ENCODE data around the gene CIZ1.

The CIZ1 gene

GRCh38 chr9:128164307-128164885, 27.0 kb downstream of the CIZ1 start:
- in situ Hi-C loops (cut with MboI; ENCODE audit: low sequenced_read_pairs) = no loop called here

- in situ Hi-C loops (cut with MboI; ENCODE audit: low sequenced_read_pairs) = no loop called here
These were observed 27.7 kb downstream of the CIZ1 start for GRCh38 chr9:128163523-128164306.

GRCh38 chr9:128163027-128163515, 28.3 kb downstream of the CIZ1 start:
- in situ Hi-C loops (cut with MboI; ENCODE audit: low sequenced_read_pairs) = no loop called here

GRCh38 chr9:128162215-128163026, 29.0 kb downstream of the CIZ1 start:
- in situ Hi-C loops (cut with MboI; ENCODE audit: low sequenced_read_pairs) = no loop called here

GRCh38 chr9:128161215-128161902, 30.0 kb downstream of the CIZ1 start:
- in situ Hi-C loops (cut with MboI; ENCODE audit: low sequenced_read_pairs) = no loop called here

GRCh38 chr9:128160603-128160987, 30.8 kb downstream of the CIZ1 start:
- in situ Hi-C loops (cut with MboI; ENCODE audit: low sequenced_read_pairs) = no loop called here

- in situ Hi-C loops (cut with MboI; ENCODE audit: low sequenced_read_pairs) = no loop called here
These were observed 31.4 kb downstream of the CIZ1 start, which contains the start of gene BBLN for GRCh38 chr9:128159784-128160602. Gene BBLN, plus strand, starts transcription at chr9:128160265. Its CDS starts 143 bp downstream, at chr9:128160408.

- in situ Hi-C loops (cut with MboI; ENCODE audit: low sequenced_read_pairs) = no loop called here
These were observed 31.9 kb downstream of the CIZ1 start for GRCh38 chr9:128159522-128159783.

- in situ Hi-C loops (cut with MboI; ENCODE audit: low sequenced_read_pairs) = no loop called here
These were observed 35.5 kb downstream of the CIZ1 start for GRCh38 chr9:128155736-128156500.

GRCh38 chr9:128153947-128154695, 37.3 kb downstream of the CIZ1 start:
- in situ Hi-C loops (cut with MboI; ENCODE audit: low sequenced_read_pairs) = no loop called here

GRCh38 chr9:128153060-128153946, 38.1 kb downstream of the CIZ1 start:
- in situ Hi-C loops (cut with MboI; ENCODE audit: low sequenced_read_pairs) = no loop called here

GRCh38 chr9:128152133-128153059, 39.0 kb downstream of the CIZ1 start:
- in situ Hi-C loops (cut with MboI; ENCODE audit: low sequenced_read_pairs) = no loop called here

- in situ Hi-C loops (cut with MboI; ENCODE audit: low sequenced_read_pairs) = no loop called here
These were observed 39.9 kb downstream of the CIZ1 start for GRCh38 chr9:128151309-128152132.

GRCh38 chr9:128150594-128151308, 40.6 kb downstream of the CIZ1 start:
- in situ Hi-C loops (cut with MboI; ENCODE audit: low sequenced_read_pairs) = no loop called here

GRCh38 chr9:128149951-128150593, 41.3 kb downstream of the CIZ1 start:
- in situ Hi-C loops (cut with MboI; ENCODE audit: low sequenced_read_pairs) = no loop called here

Measured in HL-60/S4 treated with phorbol 12-myristate 13-acetate at 8.2 ng/mL for 4 days and 3 days (cell line).